ENCODE results near the gene PLXNA2. TPM values are rescaled to one million over a fixed set of nuclear protein-coding genes. Genes with fewer than 3 reads are reported as not detected.

PLXNA2 gene
- total RNA-seq, 2 experiments from 2014 or later: 0.23 TPM; not detected in 1

DNA sequence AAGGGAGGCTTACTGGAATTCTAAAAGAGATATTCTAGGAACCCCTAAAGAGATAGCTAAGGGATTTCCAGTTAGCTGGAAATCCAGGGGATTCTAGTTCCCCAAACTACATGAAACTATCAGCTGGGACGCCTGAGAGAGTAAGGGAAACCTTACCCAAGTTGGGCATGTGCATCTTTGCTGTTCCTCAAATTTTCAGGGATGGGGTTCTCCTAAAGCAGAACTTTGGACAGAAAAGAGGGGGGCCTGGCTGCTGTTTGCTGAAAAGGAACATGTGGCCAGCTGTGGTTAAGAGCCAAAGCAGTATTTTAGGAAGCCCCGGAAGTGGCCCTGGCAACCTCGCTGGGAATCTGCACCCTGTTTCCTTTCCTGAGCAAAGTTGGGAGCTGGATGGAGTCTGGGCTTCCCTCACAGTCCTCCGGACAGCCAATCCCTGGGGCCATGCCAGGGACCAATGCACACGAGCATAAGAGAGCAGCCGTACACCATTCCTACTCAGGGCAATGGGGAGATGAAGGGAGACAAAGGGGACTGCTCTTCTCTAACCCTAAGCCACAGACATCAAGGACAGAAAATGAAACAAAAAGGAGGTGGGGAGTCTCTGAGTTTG, 154.3 kb downstream of the PLXNA2 start:
- no peaks in the 10 kb centered on the region for H3K9me2 ChIP-seq (ENCODE audit: insufficient read depth, low read length)
- BruUV-seq (replicated peaks): no TSS peak
- H3K4me2 ChIP-seq (ENCODE audit: low read length): no peak overlapping the region
- H3K9me3 ChIP-seq (ENCODE audit: low read length): no peaks in the 10 kb centered on the region
- no peak for DNase-seq (ENCODE audit: low spot score)
- H3K36me3 ChIP-seq (ENCODE audit: insufficient read depth, low read length): no peaks in the 10 kb centered on the region
- ChIA-PET POLR2A (interaction anchor here (0.5 kb wide), 1 partner anchor 626 kb away, joined by 3 read pairs; no protein-coding TSS in a partner anchor), CTCF (ENCODE audit: unreplicated experiment) (no interaction called here)
- H3K79me2 ChIP-seq (ENCODE audit: insufficient read depth, low read depth, low read length): no peaks in the 10 kb centered on the region
- no peak overlapping the region for H2AFZ ChIP-seq (ENCODE audit: low read length)
- intact Hi-C loops (cut with micrococcal nuclease; ENCODE audit: unreplicated experiment): no loop called here
- H3K4me3 ChIP-seq (ENCODE audit: low read depth, low read length, poor library complexity, severe bottlenecking): no peak overlapping the region
- TF ChIP-seq CTCF (conservative IDR thresholded peaks at IDR 0.05; ENCODE audit: low read length): no peak
- TF ChIP-seq EZH2phosphoT487 (IDR thresholded peaks at IDR 0.05; ENCODE audit: borderline replicate concordance, low read depth, low read length): no peak
- no peak overlapping the region for H3K27ac ChIP-seq (ENCODE audit: low read depth, low read length, poor library complexity, severe bottlenecking)
- no peaks in the 10 kb centered on the region for H3K4me1 ChIP-seq (ENCODE audit: insufficient read depth, low read length, poor library complexity, severe bottlenecking)
- no peaks in the 10 kb centered on the region for H4K20me1 ChIP-seq (ENCODE audit: insufficient read depth, low read length)

DNA sequence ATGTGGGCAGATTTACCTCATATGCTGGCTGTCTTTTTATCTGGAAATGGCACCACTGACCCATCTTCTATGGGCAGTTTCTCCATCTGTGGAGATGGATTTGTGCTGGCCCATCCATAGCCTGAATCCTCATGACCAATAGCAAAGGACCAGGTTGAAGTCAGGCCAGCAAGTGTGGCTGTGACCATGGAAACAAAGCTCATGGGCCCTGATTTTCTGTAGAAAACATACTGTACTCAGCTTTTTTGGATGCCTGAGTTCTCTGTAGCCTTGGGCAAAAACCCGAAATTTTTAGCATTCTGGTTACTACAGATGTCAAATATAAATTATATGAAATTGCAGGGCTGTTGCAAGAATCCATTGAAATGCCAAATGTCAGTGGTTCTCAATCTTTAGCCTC, 155.0 kb downstream of the PLXNA2 start:
- Histone ChIP-seq H3K9me2 (ENCODE audit: insufficient read depth, low read length) (no peaks in the 10 kb centered on the region), H4K20me1 (ENCODE audit: insufficient read depth, low read length) (no peaks in the 10 kb centered on the region), H3K27ac (ENCODE audit: low read depth, low read length, poor library complexity, severe bottlenecking) (no peak overlapping the region), H3K4me2 (ENCODE audit: low read length) (no peak overlapping the region), H3K36me3 (ENCODE audit: insufficient read depth, low read length) (no peaks in the 10 kb centered on the region), H3K4me3 (ENCODE audit: low read depth, low read length, poor library complexity, severe bottlenecking) (no peak overlapping the region), H3K4me1 (ENCODE audit: insufficient read depth, low read length, poor library complexity, severe bottlenecking) (no peaks in the 10 kb centered on the region), H2AFZ (ENCODE audit: low read length) (no peak overlapping the region), H3K9me3 (ENCODE audit: low read length) (no peaks in the 10 kb centered on the region), H3K79me2 (ENCODE audit: insufficient read depth, low read depth, low read length) (no peaks in the 10 kb centered on the region)
- no TSS peak for BruUV-seq (replicated peaks)
- TF ChIP-seq CTCF (conservative IDR thresholded peaks at IDR 0.05; ENCODE audit: low read length) (no peak), EZH2phosphoT487 (IDR thresholded peaks at IDR 0.05; ENCODE audit: borderline replicate concordance, low read depth, low read length) (no peak)
- CTCF ChIA-PET (ENCODE audit: unreplicated experiment): no interaction called here
- DNase-seq (ENCODE audit: low spot score): no peak
- intact Hi-C loops (cut with micrococcal nuclease; ENCODE audit: unreplicated experiment): no loop called here
- POLR2A ChIA-PET: no interaction called here

DNA sequence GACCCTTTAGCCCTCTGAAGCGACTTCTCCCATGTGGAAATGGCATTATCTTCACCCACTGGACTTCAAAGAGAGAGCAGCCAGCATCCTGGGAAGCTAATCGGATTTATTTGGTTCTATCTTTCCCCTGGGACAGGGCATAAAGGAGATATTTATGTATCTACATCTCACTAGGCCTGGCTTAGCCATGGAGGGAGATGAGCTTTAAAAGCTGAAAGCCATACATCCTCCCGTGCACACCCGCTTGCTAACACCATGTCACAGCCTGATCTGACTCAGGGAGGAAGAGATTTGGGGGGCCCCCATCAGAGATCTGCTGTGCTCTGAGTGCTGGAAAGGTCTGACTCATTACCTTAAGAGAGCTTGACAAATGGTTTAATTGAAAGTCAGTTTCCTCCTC, 155.9 kb downstream of the PLXNA2 start:
- DNase-seq (ENCODE audit: low spot score): no peak
- Histone ChIP-seq H3K9me3 (ENCODE audit: low read length) (no peaks in the 10 kb centered on the region), H3K36me3 (ENCODE audit: insufficient read depth, low read length) (no peaks in the 10 kb centered on the region), H3K4me3 (ENCODE audit: low read depth, low read length, poor library complexity, severe bottlenecking) (no peak overlapping the region), H3K9me2 (ENCODE audit: insufficient read depth, low read length) (no peaks in the 10 kb centered on the region), H3K27ac (ENCODE audit: low read depth, low read length, poor library complexity, severe bottlenecking) (no peak overlapping the region), H3K4me1 (ENCODE audit: insufficient read depth, low read length, poor library complexity, severe bottlenecking) (no peaks in the 10 kb centered on the region), H3K79me2 (ENCODE audit: insufficient read depth, low read depth, low read length) (no peaks in the 10 kb centered on the region), H4K20me1 (ENCODE audit: insufficient read depth, low read length) (no peaks in the 10 kb centered on the region), H2AFZ (ENCODE audit: low read length) (no peak overlapping the region), H3K4me2 (ENCODE audit: low read length) (no peak overlapping the region)
- POLR2A ChIA-PET: interaction anchor here (1.1 kb wide), 1 partner anchor 18 kb away, joined by 3 read pairs; no protein-coding TSS in a partner anchor
- CTCF ChIA-PET (ENCODE audit: unreplicated experiment): no interaction called here
- no TSS peak for BruUV-seq (replicated peaks)
- intact Hi-C loops (cut with micrococcal nuclease; ENCODE audit: unreplicated experiment): no loop called here
- TF ChIP-seq CTCF (conservative IDR thresholded peaks at IDR 0.05; ENCODE audit: low read length): no peak
- no peak for TF ChIP-seq EZH2phosphoT487 (IDR thresholded peaks at IDR 0.05; ENCODE audit: borderline replicate concordance, low read depth, low read length)

All from OCI-LY7 (cell line).